ENCODE data around the gene ADISSP.

ADISSP gene

GRCh38 chr20:3786126-3786484, 18.6 kb upstream of the ADISSP start (continued):
- no peak for TF ChIP-seq ZNF518A (tag by site-specific recombination; conservative IDR thresholded peaks at IDR 0.05; ENCODE audit: low read depth)
- no peak for TF ChIP-seq ZNF433 (tag by site-specific recombination; IDR thresholded peaks at IDR 0.05; ENCODE audit: low read depth)
- no peak for TF ChIP-seq ZBTB21 (tag by site-specific recombination; IDR thresholded peaks at IDR 0.05)
- no peak for TF ChIP-seq ZNF621 (tag by site-specific recombination; IDR thresholded peaks at IDR 0.05)
- no peak for TF ChIP-seq ZNF558 (tag by site-specific recombination; IDR thresholded peaks at IDR 0.05)
- no peak for TF ChIP-seq ZNF114 (tag by site-specific recombination; IDR thresholded peaks at IDR 0.05)
- no peak for TF ChIP-seq MEIS1 (CRISPR knock-in tag; IDR thresholded peaks at IDR 0.05; ENCODE audit: borderline replicate concordance)
- no peak for TF ChIP-seq ZNF585B (tag by site-specific recombination; IDR thresholded peaks at IDR 0.05)
- no peak for TF ChIP-seq ZNF423 (tag by site-specific recombination; IDR thresholded peaks at IDR 0.05)
- no peak for TF ChIP-seq SCRT2 (tag by site-specific recombination; IDR thresholded peaks at IDR 0.05)
- TF ChIP-seq ZNF792 (tag by site-specific recombination; IDR thresholded peaks at IDR 0.05), result no peak
- TF ChIP-seq ZNF639 (tag by site-specific recombination; IDR thresholded peaks at IDR 0.05), result 0 out of 2 replicates have a peak, but pooled peaks have one; percentile 25
- no peak for TF ChIP-seq GLI4 (tag by site-specific recombination; IDR thresholded peaks at IDR 0.05)
- TF ChIP-seq GLIS2 (tag by site-specific recombination; IDR thresholded peaks at IDR 0.05), result 0 out of 2 replicates have a peak, but pooled peaks have one; percentile 46
- no peak for TF ChIP-seq INSM2 (tag by site-specific recombination; IDR thresholded peaks at IDR 0.05)
- TF ChIP-seq ZNF280C (tag by site-specific recombination; IDR thresholded peaks at IDR 0.05), result no peak
- TF ChIP-seq GLI2 (tag by site-specific recombination; IDR thresholded peaks at IDR 0.05; ENCODE audit: borderline replicate concordance, low read depth), result no peak
- TF ChIP-seq ZNF18 (tag by site-specific recombination; IDR thresholded peaks at IDR 0.05), result no peak
- peak; percentile 51 for TF ChIP-seq ZBTB8A (tag by site-specific recombination; IDR thresholded peaks at IDR 0.05)
- TF ChIP-seq ZNF404 (tag by site-specific recombination; IDR thresholded peaks at IDR 0.05), result no peak
- TF ChIP-seq ZNF830 (tag by site-specific recombination; IDR thresholded peaks at IDR 0.05; ENCODE audit: low read depth), result no peak
- no peak for TF ChIP-seq ELK4 (IDR thresholded peaks at IDR 0.05; ENCODE audit: borderline replicate concordance, low read depth, low read length)
- TF ChIP-seq ZNF777 (tag by site-specific recombination; IDR thresholded peaks at IDR 0.05; ENCODE audit: borderline replicate concordance), result no peak
- TF ChIP-seq ZBTB17 (tag by site-specific recombination; IDR thresholded peaks at IDR 0.05), result no peak
- TF ChIP-seq KLF8 (tag by site-specific recombination; IDR thresholded peaks at IDR 0.05), result no peak
- no peak for TF ChIP-seq FEZF1 (tag by site-specific recombination; IDR thresholded peaks at IDR 0.05)
- TF ChIP-seq ZNF366 (tag by site-specific recombination; conservative IDR thresholded peaks at IDR 0.05), result no peak
- no peak for TF ChIP-seq ZNF530 (tag by site-specific recombination; IDR thresholded peaks at IDR 0.05; ENCODE audit: low read depth)
- no peak for TF ChIP-seq ZNF169 (tag by site-specific recombination; IDR thresholded peaks at IDR 0.05)
- TF ChIP-seq SETDB1 (IDR thresholded peaks at IDR 0.05; ENCODE audit: insufficient read length, low read length), result no peak
